HTR-8/SVneo (cell line): ENCODE measurements around the gene RPIA.
"Not testable (repeated sequence)": the region's sequence is repeated elsewhere in the genome, so short reads cannot be mapped to it uniquely, and the experiment has no call there.

ENCODE experiments used
- DNase-seq: peaks from one replicate; pipeline ENCODE4 v3.0.0; 2011; ENCODE audit warnings: low spot score, mixed read lengths; ENCODE audit not compliant: insufficient read length
- FAIRE-seq: peaks from 2 replicates; lab custom pipeline; 2011; peaks lifted over from hg19 to GRCh38; lab: Jason Lieb, UNC

The RPIA gene

GRCh38 chr2:88765154-88765888, 73.8 kb downstream of the RPIA start:
- DNase-seq, result no peak
- no peak for FAIRE-seq

GRCh38 chr2:88765889-88766481, 74.5 kb downstream of the RPIA start:
- DNase-seq, FAIRE-seq: not testable (repeated sequence)

GRCh38 chr2:88770016-88770415, 78.5 kb downstream of the RPIA start:
- DNase-seq (no peak), FAIRE-seq (no peak)

GRCh38 chr2:88773233-88774028, 82.0 kb downstream of the RPIA start:
- FAIRE-seq, result not testable (repeated sequence)

GRCh38 chr2:88789213-88789612, 97.7 kb downstream of the RPIA start:
- FAIRE-seq, DNase-seq: not testable (repeated sequence)

More at GRCh38 chr2:88773233-88774028, 82.0 kb downstream of the RPIA start:
- DNase-seq, result not testable (repeated sequence)

GRCh38 chr2:88795932-88796331, 104.5 kb downstream of the RPIA start:
- not testable (repeated sequence) for FAIRE-seq

GRCh38 chr2:88796523-88796922, 105.0 kb downstream of the RPIA start:
- DNase-seq, FAIRE-seq: not testable (repeated sequence)

More at GRCh38 chr2:88795932-88796331, 104.5 kb downstream of the RPIA start:
- DNase-seq, result not testable (repeated sequence)

- FAIRE-seq, DNase-seq: not testable (repeated sequence)
Observed at GRCh38 chr2:88797164-88797563, 105.7 kb downstream of the RPIA start.
